ENCODE results near the gene SBF2. TPM values are rescaled to one million over a fixed set of nuclear protein-coding genes. Genes with fewer than 3 reads are reported as not detected.
"Not testable (repeated sequence)": the region's sequence is repeated elsewhere in the genome, so short reads cannot be mapped to it uniquely, and the experiment has no call there.

SBF2 gene
- total RNA-seq, 2 donors from 2014 or later: 53.4 to 58.9 TPM

- intact Hi-C loops (cut with DNase I): no loop called here
- DNase-seq (ENCODE audit: low spot score): no peak
These were observed 377.5 kb downstream of the SBF2 start for GRCh38 chr11:9916480-9916879.

DNA sequence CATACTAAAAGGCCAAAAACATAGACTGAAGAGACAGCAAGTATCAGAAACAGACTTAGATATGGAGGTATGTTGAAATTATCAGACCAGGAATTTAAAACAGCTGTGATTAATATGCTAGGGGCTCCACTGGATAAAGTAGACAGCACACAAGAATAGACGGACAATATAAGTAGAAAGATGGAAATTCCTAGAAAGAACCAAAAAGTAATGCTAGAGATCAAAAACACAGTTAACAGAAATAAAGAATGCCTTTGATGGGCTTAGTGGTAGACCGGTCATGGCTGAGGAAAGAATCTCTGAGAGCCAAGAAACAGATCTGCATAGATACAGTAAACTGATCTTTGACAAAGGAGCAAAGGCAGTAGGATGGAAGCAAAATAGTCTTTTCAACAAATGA, 380.0 kb downstream of the SBF2 start:
- no peak for DNase-seq (ENCODE audit: low spot score)
- intact Hi-C loops (cut with DNase I): no loop called here

DNA sequence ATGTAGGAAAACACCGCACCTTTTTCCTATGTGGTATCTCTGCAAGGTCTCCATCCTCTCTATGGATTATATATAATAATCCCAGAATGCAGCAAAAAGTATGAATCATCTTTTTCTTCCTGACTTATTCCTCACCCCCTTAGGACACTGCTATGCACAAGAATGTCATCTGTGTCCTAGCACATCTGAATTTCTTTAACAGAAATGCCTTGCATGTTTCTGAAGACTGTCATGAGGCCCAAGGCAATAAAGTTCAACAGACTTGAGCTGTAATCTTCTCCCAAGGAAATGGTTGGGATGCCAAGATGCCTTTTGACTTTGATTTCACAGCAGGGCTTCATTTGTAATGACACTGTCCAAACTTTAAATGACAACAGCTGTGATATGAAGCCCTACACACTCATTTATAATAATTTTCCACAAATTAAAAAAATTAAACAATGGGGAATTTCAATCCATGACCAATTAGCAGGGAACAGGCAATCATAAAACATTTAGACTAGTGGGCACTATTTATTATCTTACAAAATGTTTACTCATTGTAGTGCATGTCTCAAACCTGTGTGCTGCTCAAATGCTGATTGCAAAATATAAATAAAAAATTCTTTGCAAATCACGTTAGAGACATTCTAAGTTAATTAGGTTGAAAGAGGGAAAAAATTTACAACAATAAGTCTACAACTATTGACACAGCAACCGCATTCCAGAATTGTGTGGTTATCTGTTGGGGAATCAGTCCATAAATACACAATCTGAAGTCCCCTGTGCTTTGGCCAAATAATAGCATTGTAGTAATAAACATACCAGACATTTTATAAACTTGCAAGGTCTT, 387.8 kb downstream of the SBF2 start:
- intact Hi-C loops (cut with DNase I): no loop called here
- DNase-seq (ENCODE audit: low spot score): no peak

- no peak for DNase-seq (ENCODE audit: low spot score)
- intact Hi-C loops (cut with DNase I): no loop called here
These were observed 388.5 kb downstream of the SBF2 start for GRCh38 chr11:9905501-9905951.

DNA sequence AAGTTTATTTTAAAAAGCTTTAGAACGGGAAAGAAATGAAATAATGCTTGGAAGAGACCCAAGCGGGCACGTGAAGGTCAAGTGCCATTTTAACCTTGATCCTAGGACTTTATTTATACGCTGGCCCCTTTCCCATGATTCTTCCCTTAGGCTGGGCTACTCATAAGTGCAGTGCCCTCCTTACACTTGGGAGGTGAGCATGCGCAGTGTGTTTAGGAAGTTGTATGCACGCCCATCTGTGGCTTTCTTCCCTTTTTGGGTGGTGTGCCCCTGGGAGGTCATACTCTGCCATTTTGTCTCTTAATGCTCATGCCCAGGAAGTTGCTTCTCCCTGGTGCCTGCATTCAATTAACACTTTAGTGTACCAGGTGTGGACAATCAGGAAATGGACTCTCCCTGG, 390.4 kb downstream of the SBF2 start:
- no peak for DNase-seq (ENCODE audit: low spot score)
- intact Hi-C loops (cut with DNase I): no loop called here

DNA sequence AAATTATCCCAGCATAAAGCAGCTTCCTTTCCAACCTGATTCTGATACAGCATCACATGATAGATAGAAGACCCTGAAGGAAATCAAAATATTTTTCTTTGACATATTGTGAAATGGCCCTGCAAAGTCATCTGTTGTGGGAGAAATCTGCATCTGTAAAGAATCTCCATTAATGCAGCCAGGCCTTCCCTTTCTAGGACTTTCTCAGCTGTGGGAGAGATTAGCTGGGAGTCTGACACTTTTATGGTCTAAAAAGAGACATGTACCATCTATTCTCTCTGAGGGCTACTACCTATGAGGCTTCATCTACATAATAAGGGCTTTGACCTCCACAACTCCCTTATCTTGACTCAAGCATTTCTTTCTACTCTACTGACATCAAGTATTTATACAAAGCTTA, 392.1 kb downstream of the SBF2 start:
- intact Hi-C loops (cut with DNase I): no loop called here
- DNase-seq (ENCODE audit: low spot score): no peak

DNA sequence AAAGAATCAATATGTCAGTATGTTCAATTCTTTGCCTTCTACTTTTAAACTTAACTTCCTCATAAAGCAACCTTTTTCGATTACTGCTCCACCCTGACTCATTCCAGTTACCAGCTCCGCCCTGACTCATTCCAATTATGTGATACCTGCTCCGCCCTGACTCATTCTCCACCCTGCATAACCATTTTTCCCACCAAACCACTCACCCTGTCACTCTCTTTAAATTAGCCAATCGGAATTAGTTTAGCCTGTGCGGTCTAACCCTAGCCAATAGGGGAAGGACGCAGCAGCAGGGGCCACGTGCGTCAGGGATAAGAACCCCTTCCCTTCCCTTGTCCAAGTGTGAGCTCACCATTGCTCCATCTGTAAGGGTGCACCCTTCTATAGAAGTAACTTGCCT, 393.8 kb downstream of the SBF2 start:
- intact Hi-C loops (cut with DNase I); DNase-seq (ENCODE audit: low spot score): not testable (repeated sequence)

GRCh38 chr11:9899676-9900075, 394.3 kb downstream of the SBF2 start:
- DNase-seq (ENCODE audit: low spot score): no peak
- intact Hi-C loops (cut with DNase I): no loop called here

DNA sequence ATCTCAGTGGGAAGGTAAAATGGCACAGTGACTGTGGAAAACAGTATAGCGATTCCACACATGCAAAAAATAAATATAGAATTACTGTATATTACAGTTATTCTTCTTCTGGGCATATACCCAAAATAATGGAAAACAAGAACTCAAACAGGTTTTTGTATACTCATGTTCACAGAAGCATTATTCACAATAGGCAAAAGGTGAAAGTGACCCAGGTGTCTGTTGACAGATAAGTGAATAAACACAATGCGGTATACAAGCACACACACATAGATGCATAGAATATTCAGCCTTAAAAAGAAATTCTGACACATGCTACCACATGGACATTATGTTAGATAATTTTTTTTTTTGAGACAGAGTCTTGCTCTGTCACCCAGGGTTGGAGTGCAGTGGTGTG, 397.1 kb downstream of the SBF2 start:
- intact Hi-C loops (cut with DNase I): no loop called here
- no peak for DNase-seq (ENCODE audit: low spot score)

GRCh38 chr11:9895006-9895405, 399.0 kb downstream of the SBF2 start:
- DNase-seq (ENCODE audit: low spot score): no peak
- intact Hi-C loops (cut with DNase I): no loop called here

DNA sequence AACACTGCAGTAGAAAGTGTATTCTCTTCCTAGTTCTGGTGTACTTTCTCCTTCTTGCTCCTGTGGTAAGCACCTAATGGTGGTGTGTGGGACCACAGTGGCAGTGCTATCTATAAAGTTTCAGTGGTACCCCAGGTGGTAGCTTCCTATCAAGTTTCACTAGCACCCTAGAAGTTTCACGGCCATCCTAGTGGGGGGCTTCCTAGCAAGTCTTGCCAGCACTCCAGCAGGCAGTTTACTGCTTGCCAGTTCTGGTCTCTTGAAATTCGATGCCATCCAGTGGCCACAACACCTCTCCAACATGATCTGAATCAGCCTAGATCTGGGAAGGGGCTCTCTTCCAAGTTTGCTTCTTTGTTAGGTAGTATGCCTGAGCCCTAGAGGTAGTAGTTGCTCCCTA, 400.5 kb downstream of the SBF2 start:
- intact Hi-C loops (cut with DNase I): no loop called here
- no peak for DNase-seq (ENCODE audit: low spot score)

DNA sequence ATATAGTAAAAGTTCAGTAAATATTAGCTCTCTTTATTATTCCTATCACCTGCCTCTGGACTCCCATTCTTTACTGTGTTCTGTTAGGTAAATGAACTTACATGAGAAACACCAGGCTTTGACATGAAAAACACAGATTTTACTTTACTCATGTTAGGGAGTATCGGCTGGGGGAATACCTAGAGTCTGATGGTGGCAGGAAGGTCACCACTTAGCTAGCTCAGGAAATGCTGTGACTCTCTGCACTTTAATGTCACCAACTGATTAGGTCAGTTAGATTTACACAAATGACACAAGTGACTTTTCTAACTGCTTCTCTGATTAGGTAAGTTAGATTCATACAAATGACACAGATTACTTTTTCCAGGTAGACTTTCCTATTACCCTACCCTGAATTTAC, 405.1 kb downstream of the SBF2 start:
- intact Hi-C loops (cut with DNase I): no loop called here

GRCh38 chr11:9887472-9887871, 406.5 kb downstream of the SBF2 start:
- intact Hi-C loops (cut with DNase I): no loop called here
- no peak for DNase-seq (ENCODE audit: low spot score)

More for the DNA sequence above, 405.1 kb downstream of the SBF2 start:
- no peak for DNase-seq (ENCODE audit: low spot score)

- intact Hi-C loops (cut with DNase I): no loop called here
- no peak for DNase-seq (ENCODE audit: low spot score)
These were observed 407.4 kb downstream of the SBF2 start for GRCh38 chr11:9886595-9886994.

- intact Hi-C loops (cut with DNase I): no loop called here
- no peak for DNase-seq (ENCODE audit: low spot score)
These were observed 409.4 kb downstream of the SBF2 start for GRCh38 chr11:9884601-9885000.

GRCh38 chr11:9880657-9881056, 413.4 kb downstream of the SBF2 start:
- intact Hi-C loops (cut with DNase I): no loop called here
- DNase-seq (ENCODE audit: low spot score): no peak

DNA sequence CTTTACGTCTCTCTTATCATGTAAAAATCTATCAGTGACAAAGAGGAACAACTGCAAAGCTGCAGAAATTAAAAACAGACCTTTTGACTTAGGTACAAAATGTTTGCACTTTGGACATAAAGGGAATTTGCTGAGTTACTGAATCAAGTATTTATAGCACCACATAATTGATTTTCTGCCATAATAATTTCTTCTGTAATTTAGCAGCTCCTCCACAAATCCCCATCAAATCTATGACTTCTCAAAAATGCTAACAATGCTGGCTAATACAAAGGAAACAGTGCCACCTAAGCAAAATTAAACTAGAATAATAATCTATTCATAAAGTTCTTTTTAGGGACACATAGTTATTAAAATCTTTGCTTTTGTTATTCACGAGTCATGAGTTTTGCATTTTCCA, 415.1 kb downstream of the SBF2 start:
- DNase-seq (ENCODE audit: low spot score): no peak
- intact Hi-C loops (cut with DNase I): no loop called here

- DNase-seq (ENCODE audit: low spot score): no peak
- intact Hi-C loops (cut with DNase I): no loop called here
These were observed 417.7 kb downstream of the SBF2 start for GRCh38 chr11:9876331-9876730.

DNA sequence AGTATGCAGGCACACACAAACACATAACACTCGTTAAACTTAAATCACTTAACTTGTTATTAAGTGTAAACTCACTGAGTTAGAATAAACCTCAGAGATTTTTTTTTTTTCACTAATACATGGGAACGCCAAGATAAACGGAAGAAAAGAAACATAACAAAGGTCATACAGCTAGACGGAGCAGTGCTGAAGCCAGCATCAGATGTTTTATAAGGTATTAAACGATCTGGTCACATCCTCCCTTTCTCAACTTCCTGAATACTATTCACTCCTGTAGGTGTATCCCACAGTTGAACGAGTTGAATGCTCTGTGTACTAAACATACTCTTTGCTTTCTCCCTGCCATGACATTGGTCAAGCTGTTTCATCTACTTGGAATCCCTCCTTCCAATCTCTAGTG, 418.2 kb downstream of the SBF2 start:
- no peak for DNase-seq (ENCODE audit: low spot score)
- intact Hi-C loops (cut with DNase I): no loop called here

- intact Hi-C loops (cut with DNase I): no loop called here
- no peak for DNase-seq (ENCODE audit: low spot score)
These were observed 418.6 kb downstream of the SBF2 start for GRCh38 chr11:9875399-9875798.

DNA sequence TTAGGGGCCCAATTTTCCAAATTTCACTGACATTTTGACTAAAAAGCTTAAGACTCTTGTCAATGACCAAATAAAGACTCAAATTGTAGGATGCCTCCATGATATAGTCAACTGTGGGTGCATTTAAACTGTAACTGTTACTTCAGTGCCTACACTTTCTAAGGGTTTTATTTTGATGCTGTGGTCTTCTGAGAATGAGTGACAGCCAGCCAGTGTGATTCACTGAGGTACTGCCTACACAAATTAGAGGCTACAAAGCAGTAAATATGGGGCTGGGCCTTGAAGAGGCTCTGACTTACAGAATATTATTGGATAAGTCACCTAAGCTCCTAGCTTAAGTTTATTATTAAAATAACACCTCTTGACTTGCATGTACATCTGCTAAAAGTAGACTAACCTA, 419.6 kb downstream of the SBF2 start:
- intact Hi-C loops (cut with DNase I): no loop called here
- DNase-seq (ENCODE audit: low spot score): no peak

Measured in posterior vena cava (tissue), 2 donors.